Hematopoietic multipotent progenitor cell (in vitro differentiated cells): Measurements from ENCODE around the gene MAGI2. TPM values are rescaled to one million over a fixed set of nuclear protein-coding genes. Genes with fewer than 3 reads are reported as not detected.

ENCODE experiments used
- DNase-seq, 3 donors: peaks; one replicate each; pipeline ENCODE4 v3.0.0-alpha.2; 2011 to 2015; ENCODE audit warnings: low read depth in 2 of 3, low spot score in 2 of 3
- total RNA-seq: library from RNA; depleted of rRNA; stranded (reverse); fragments of >200 nt; gene quantifications from one replicate; pipeline ENCODE4 v1.2.3, GENCODE V29; 2012

MAGI2 gene
- total RNA-seq, 1 donor: 2.7 TPM

DNA sequence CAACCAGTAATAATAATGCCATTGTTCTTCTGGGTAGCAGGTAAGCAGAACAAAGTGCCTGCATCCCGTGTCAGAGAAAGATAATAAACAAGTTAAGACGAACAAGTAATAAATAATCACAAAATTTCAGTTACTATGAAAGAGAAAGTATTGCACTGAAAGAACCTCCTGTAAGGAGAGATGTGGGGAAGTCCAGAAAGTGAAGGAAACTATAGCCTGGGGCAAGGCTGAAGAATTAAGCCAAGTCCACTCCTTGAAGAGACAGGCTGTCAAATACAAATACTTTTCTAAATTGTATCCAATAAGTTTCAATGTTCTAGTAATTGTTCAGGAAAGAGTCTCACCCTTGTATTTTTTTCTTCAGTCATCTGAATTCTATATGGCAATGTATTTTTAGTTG lies 611.4 kb downstream of the MAGI2 start:
- no peak for DNase-seq

DNA sequence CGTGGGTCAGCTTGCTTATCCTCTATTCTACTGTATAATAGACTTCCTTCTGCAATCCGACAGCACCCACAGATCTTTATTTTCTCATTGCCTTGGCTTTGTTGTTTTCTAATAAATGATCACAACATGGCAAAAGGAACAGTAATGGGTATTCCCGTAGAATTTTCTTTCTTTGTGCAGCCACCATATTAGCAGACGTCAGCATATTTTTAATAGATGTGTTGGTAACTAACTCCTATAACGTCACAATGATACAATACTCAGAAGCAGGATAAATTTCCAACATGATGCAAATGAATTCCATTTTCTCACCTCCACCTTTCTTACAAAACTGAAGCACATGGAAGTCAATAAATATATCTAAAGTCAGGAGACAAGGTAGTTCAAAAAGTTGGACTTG lies 617.6 kb downstream of the MAGI2 start:
- DNase-seq: no peak

DNA sequence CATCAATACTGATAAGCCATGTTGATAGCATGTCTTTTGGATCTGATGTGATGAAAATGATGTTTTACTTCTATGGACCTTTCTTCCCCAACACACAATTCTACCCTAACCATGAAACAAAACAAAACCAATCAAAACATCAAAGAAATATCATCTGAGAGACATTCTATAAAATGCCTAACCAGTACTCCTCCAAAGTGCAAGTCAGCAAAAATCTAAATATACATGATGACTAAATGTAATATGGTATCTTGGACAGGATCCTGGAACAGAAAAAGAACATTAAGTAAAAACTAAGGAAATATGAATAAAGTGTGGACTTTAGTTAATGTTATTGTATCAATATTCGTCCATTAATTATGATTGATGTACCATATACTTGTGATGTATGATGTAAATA lies 625.1 kb downstream of the MAGI2 start:
- DNase-seq: no peak

DNA sequence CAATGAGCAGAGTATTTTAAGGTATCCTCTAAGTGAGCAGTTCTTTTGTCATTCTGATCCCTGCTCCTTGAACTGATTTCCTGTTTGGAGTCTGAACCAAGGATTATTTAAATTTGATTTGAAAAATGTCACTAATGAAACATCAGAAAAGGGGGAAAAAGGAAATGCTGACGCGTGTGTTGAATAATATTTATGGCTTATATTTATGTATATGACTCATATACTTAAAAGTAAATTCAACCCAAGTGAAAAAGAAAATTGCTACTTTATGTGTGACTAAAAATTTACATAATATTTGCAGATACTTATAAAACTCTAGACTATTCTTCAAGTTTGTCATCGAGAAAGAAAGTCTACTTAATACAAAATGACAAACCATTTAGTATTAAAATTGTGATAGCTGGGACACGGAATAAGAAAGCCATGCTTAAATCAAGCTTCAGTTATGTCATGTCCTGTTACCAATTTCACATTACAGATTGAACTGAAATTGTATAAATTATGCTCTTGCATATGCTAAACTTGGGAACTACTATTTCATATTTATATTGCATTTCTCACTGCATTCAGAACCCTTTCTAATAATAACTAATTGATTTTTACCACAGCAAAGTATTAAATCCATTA lies 649.9 kb downstream of the MAGI2 start:
- DNase-seq: no peak

DNA sequence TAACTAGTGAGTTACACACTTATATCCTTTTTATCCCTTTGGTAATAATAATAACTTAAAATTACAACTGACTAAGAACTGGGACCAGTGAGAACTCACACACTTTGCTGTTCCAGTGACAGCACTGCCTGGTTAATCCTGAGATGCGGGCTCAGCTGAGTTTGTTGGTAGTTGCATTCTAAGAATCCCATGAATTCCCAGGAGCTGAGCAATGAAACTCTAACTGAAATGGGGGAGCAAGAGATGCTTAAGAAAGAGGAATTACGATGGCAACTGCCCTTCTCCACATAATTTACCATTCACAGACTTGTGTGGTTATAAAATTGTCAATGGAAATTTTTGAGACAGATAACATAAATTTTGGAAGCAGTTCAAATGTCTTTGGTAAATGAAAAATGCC lies 659.4 kb downstream of the MAGI2 start:
- no peak for DNase-seq

DNA sequence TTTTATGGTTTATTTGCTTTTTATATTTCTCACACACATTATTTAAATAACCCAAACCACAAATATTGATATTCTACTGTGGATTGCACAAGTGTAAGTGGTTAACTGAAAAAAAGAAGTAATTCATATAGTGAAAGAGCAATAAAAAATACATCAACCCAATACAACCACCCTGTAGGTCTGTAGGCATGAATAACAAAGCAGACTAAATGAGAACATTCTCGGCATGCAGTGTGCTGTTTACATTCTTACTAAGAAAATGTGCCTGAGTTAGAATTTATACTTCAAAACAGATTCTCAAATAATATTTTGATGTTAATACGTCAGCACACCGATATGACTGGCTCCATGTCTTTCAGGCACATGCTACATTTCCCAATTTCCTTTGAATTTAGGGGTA lies 660.8 kb downstream of the MAGI2 start:
- no peak for DNase-seq

DNA sequence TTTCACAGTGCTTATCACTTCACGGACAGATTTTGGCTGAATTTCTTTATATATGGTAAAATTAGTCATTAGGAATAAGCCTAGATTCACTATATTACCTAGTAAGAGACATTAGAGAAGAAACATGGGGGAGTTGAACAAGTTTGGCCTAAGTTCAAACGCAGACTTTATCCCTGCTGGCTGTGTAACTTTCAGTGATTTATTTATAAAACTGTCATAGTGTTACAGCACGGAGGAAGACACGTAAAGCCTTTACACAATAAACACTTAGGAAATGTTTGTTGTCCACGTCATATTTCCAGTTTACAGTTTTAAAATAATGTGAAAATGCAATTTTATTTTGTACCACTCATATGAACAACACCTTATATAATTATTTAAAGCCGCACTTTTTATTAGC lies 661.5 kb downstream of the MAGI2 start:
- no peak for DNase-seq

DNA sequence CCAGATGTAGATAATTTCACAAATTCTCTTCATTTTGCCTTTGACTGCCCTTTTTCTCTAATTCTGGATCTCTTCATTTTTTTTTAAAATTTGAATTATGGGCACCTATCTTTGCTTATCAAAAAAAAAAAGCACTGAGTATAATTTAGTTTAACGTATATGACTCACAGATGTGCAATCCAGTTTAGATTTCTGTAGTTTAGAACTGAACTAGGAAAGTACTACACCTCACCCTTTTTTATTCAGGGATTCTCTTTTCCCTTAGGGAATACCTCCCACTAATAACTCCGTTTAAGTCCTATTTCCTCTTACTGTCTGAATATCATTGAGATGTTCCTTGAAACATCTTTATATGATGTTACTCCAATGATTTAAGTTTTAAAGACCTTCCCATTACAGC lies 665.0 kb downstream of the MAGI2 start:
- DNase-seq: no peak

DNA sequence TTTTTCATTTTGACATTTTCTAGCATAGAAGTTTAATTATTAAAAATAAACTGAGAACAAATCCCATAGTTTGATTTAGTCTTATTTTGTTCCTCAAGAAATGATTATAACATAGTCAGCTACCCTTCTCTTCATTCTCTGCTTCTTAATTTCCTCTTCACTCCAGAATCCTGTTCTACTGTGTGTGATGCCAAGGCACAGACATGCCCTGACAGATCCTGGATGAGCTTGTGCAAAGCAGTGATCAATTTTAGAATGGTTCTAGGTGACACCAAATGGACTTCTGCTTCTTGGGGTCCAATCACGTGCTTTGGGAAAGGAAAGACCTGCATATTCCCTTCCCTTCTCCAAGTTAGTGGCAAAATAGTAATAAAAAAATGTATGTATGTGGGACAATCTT lies 665.6 kb downstream of the MAGI2 start:
- DNase-seq: no peak

DNA sequence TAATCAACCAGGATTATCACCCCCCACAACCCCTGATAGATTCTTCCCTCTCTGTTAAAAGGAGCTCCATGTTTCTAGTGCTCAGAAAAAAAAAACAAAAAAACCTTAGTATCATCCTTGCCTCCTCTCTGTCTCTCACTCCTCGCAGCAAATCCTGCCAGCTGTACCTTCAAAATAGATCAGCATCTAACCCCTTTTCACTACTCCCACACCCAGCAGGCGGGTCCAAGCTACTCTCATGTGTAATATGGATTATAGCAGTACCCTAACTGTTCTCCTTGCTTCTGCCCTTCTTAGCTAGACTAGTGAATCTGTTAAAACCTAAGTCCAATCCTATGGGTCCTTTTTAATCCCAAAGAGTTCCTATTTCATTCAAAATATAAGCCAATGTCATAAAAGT lies 667.4 kb downstream of the MAGI2 start:
- DNase-seq: no peak

DNA sequence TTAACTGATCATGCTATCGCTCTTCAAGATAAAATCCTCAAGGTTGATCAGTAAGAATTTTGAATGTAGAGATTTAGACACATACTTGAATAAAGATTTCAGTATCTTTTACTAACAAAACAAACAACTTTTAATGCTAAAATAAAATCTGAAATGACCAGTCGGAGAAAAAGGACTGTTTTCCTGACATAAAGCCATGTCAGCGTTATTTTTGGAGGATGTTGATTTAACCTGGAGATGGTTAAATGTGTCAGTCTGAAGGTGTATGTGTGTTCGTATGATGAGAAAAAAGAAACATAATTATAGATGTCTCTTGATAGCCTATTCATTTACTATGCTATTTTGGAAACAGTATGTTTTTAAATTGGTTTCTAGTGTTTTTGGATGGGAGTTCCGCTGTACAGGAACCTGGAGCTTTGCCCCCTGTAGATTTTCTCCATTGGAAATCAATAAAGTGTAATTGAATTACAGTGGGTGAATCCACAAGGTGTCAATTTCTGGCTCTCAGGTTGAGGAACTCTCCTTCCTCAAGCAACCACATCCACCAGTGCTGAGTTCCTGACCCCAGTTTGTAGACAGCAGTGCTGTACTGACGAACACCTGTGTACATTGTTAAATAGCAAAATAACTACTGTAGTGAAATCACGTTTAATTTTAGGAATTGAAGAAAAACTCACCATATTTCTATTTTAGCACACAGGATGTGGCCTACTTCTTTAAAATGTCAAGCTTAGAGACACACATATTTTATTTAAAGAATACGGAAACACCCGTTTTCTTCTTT lies 670.1 kb downstream of the MAGI2 start:
- DNase-seq: no peak

DNA sequence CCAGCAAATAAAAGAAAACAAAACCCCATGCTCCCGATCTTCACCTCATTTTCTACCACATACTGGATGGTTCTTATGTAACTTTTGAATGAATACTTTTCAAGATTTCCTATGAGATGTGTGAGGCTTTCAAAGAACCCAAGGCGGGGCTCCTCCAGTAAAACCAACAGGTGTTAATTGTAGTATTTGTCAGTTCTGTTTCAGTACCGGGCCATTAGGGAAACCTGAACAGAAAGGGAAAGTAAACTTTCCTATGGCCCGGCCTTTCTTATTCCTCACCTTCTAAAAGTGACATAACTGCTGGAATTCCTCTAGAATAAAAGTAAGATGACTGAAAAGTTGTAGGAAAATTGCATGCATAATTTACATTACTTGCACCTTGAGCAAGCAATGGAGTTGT lies 672.9 kb downstream of the MAGI2 start:
- DNase-seq: no peak

DNA sequence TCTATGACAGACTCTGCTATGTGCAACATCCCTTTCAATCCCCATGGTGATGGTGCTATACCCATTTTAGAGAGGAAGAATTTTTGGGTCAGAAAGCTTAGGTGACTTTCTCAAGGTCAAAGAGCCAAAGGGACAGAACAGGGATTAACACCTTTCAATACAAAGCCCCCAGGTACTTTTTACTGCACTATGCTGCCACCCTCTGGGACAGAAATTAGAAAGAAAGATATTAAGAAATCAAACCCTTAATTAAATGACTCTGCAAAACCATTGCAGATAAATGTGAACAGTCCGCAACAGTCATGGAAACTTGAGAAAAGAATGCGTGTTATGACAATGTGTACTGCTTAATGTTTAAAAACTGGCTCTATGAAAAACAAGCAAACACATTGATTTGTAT lies 673.7 kb downstream of the MAGI2 start:
- DNase-seq: no peak

DNA sequence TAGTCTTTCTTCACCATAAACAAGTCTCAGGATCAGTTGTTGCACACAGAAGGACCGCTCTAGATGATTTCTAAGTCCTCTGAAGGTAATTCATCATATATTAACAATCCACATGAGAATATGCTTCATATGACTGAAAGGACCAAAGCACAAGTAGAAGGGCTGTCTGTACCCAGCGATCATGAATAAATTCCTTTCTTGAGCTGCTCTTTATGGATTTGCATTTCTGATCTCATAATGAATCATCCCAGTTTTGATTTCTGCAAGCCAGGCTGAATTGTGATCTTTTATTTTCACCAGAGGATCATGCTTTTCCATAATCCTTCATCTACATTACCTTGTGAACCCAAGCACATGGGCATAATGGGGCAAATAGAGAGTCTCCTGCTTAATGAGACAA lies 675.6 kb downstream of the MAGI2 start:
- DNase-seq: no peak

DNA sequence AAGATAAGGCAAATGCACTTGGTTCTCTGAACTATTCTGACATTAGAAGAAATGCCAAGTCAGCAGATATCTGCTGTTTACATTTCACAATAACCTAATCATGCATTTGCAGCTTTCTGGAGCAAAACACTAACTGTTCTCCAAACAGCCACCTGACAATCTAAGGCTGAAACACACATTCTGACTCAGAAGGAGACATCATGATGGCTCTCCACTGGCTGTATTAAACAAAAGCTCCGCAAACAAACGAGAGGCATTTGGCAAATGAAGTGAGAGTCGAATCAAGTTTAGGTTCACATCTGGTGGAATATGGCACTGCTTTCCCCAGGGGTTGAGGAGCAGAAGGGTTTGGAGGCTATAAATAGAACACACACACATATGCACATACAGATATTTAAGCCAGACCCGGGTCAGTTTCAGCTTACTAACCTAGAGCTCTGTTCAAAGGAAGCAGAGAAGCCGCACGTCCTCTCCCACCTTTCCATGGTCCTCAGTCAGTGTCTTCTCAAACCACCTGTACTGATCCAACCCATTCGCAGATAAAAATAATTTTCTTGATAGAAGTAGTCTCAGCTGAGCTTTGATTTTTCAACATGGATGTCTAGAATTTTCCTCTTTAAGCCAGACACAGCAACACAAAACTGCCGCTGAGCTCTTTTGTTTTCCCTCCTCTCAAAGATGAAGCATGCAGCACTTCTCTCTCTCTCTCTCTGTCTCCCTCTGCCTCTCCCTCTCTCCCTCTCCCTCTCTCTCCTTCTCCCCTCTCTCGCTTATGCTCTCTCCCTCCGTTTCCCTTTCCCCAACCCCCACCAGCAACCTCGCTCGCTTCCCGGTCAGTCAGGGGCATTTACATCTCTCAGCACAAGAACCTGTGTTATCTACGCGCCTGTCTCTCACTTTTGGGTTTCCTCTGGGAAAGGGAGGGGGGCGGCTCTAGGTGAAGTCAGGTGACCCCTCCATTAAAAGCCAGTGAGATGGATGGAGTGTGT lies 682.8 kb downstream of the MAGI2 start:
- no peak for DNase-seq

DNA sequence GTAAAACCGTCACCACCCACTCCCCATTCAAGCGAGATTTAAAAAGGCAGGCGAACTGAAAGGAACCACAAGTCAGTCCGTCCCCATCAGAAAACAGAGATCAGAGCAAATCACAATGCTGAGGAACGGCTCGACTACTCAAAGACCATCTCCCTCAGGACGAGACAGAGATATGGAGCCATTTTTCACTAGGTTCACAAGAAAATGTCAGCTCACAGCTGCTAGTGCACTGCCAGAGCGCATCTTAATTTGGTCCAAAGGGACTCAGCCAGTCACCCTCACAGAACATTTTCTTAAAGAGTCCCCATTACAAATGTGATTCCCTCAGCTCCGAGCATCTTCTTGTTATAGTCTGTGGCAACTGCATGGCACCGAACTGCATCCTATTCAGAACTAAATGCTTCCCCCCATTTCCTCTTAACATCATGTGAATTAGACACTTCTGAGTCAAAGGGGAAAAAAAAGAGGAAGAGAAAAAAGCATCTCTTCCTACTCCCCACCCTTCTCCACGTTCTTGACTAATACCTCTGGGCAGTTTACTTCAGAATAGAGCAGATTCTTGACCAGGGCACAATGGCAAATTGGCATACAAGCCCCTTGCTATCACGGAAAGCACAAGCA lies 683.9 kb downstream of the MAGI2 start:
- DNase-seq: peak in 1 of 3 donors; percentile 37

DNA sequence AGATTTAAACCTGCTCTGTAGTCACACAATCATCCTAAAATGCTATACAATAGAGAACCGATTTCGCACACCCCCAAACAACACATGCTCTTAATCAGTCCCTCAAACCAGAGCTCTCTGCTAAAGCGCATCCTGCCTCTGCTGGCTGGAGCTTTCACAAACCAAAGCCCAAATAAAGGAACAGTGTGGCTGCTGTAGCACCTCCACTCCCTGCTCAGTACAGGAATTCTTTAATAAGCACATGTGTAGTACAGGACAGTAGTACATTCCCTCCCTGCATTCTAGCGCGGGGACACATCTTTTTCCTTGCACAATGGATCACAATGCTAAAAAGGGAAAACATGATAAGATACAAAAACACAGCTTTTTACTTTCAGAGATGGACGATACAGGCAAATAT lies 684.6 kb downstream of the MAGI2 start:
- no peak for DNase-seq

DNA sequence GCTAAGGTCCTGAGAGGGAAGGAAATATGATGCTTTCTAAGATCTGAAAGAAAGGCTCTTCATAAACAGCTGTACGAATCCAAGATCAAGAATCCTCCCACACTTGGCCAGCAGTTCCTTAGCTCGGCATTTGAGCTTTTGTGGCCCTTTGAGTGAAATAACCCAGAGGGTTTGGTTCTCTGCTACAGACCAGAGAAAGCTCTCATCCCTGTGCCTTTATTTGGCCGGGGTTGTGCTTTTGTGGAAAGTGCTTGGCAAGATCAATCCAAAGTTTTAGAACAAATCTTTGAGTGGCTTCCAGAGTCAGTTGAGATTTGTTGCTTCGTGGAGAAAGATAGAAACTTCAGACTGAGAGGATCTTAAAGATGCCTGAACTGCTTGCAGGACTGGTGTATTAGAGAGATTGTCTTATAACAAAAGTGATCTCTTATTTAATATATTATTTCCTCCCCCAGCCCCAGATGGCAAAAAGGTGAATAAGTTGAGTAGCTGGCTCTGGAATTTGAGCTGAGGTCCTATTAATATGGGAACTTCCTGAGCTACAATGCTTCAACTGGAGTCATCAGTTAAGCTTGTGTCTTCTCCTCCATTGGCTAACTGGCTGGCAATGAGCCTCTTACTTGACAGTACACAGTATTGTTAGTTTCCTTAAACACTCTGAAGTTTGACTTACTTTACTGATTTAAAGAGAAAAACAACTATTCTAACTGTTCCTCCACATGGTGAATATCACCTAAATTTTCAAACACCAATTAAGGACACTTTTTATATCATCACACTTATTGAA lies 687.3 kb downstream of the MAGI2 start:
- DNase-seq: no peak

DNA sequence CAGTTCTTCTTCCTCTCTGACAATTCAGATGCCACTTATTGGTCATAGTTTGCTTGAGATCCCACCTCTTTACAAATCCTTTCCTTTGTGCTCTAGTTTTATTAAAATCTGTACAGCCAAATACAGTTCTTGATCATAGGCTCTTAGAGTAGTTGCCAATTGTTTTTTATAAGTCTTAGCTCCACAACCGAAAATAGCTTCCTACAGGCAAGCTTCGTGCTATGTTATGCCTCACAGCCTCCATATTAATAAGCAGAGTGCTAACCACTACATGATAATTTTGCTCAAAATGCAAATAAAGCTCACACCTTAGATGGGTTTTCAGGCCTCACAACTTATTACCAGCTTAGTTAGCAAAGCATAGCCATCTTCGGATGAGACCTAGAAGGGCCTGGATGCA lies 688.9 kb downstream of the MAGI2 start:
- no peak for DNase-seq

DNA sequence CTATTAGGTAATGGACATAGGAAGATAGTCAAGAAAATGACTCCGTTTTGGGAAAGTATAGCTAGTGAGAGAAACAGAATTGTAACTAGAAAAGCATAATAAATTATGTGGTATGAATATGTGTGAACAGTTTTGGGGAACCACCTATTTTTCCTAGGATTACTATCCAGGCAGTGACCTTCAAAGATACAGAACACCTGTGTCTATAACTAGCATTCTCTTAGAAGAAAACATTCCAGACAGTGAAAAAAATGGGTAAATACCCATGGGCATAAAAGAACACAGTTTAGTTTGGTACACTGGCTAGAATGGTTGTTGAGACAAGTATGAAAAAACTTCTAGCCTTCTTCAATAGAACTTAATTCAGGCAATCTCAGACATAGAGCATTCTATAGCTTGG lies 690.8 kb downstream of the MAGI2 start:
- DNase-seq: no peak
